K562 (cell line): ENCODE measurements around the gene KRTCAP2. TPM values are rescaled to one million over a fixed set of nuclear protein-coding genes. Genes with fewer than 3 reads are reported as not detected.

Experiments
- BRF1 ChIP-seq: IDR thresholded peaks from 3 replicates; pipeline ENCODE4 v1.6.1; 2011; ENCODE audit warnings: borderline replicate concordance, mild to moderate bottlenecking; ENCODE audit not compliant: insufficient read length; ENCODE audit errors: extremely low read depth
- EGR1 ChIP-seq: fragments of 450-650 bp; conservative IDR thresholded peaks from 2 replicates; pipeline ENCODE4 v1.6.1; 2017; ENCODE audit warnings: mild to moderate bottlenecking
- ELF1 ChIP-seq: fragments of 200-800 bp; sonication (Bioruptor generic); IDR thresholded peaks from 2 replicates; pipeline ENCODE4 v1.6.1; 2016; ENCODE audit warnings: missing genetic modification characterization, missing compliant biosample characterization
- HEY1 ChIP-seq: fragments of 250-450 bp; sonication (Bioruptor Pico); IDR thresholded peaks from 2 replicates; pipeline ENCODE4 v1.5.0; 2020; ENCODE audit warnings: mild to moderate bottlenecking, moderate library complexity, borderline replicate concordance
- HOXB6 ChIP-seq: fragments of 250-450 bp; sonication (Bioruptor Pico); IDR thresholded peaks from 2 replicates; pipeline ENCODE4 v1.5.1; 2022; ENCODE audit warnings: mild to moderate bottlenecking, borderline replicate concordance
- JUN ChIP-seq, 2 experiments: sonication (generic) in 1 of 2; formaldehyde crosslinking in 1 of 2; IDR thresholded peaks; 2 replicates each; pipeline versions ENCODE4 v1.6.1 to v1.8.0; 2012 to 2022; ENCODE audit warnings: borderline replicate concordance in 2 of 2, mild to moderate bottlenecking in 2 of 2, improper control_type of control experiment in 1 of 2, low read depth in 1 of 2, low read length in 1 of 2, missing genetic modification reagents in 1 of 2
- MYNN ChIP-seq, 2 experiments: sonication (generic); formaldehyde crosslinking in 1 of 2; IDR thresholded peaks; 2 replicates each; pipeline versions ENCODE4 v1.5.0 to v1.6.1; 2016 to 2020; ENCODE audit warnings: antibody characterized with exemption in 1 of 2, missing genetic modification reagents in 1 of 2
- NEUROD1 ChIP-seq: fragments of 150-350 bp; IDR thresholded peaks from 2 replicates; pipeline ENCODE4 v1.6.1; 2014; ENCODE audit warnings: borderline replicate concordance, low read length, low read depth; ENCODE audit not compliant: partially characterized antibody
- PTBP1 ChIP-seq: fragments of 200-400 bp; formaldehyde crosslinking; IDR thresholded peaks from 2 replicates; pipeline ENCODE4 v1.6.1; 2017; ENCODE audit warnings: low read depth, low read length
- SRSF7 ChIP-seq: fragments of 200-400 bp; formaldehyde crosslinking; optimal IDR thresholded peaks from 2 replicates; pipeline ENCODE3; 2017; ENCODE audit warnings: mild to moderate bottlenecking, low read depth, low read length
- TCF3 ChIP-seq: sonication (generic); formaldehyde crosslinking; IDR thresholded peaks from 2 replicates; pipeline ENCODE4 v1.4.0; 2020; ENCODE audit warnings: mild to moderate bottlenecking, missing genetic modification reagents
- ZNF165 ChIP-seq: fragments of 250-450 bp; sonication (Bioruptor Pico); IDR thresholded peaks from 2 replicates; pipeline ENCODE4 v1.4.0; 2020; ENCODE audit warnings: borderline replicate concordance
- ZNF444 ChIP-seq: fragments of 250-450 bp; sonication (Bioruptor Pico); IDR thresholded peaks from 2 replicates; pipeline ENCODE4 v1.4.0; 2020; ENCODE audit warnings: mild to moderate bottlenecking, moderate library complexity
- ZNF717 ChIP-seq: fragments of 250-450 bp; sonication (Bioruptor Pico); IDR thresholded peaks from 2 replicates; pipeline ENCODE4 v1.5.0; 2021
- ZNF76 ChIP-seq: fragments of 250-450 bp; sonication (Bioruptor Pico); IDR thresholded peaks from 2 replicates; pipeline ENCODE4 v1.4.0; 2020; ENCODE audit warnings: mild to moderate bottlenecking, moderate library complexity, borderline replicate concordance
- polyA plus RNA-seq, 8 experiments: library from polyadenylated mRNA; depleted of rRNA in 4 of 8; stranded (reverse) in 5 of 8; unstranded in 3 of 8; fragments of >200 nt; fragmentation: Nextera tagmentation in 2 of 8; fragmentation: Illumina TruSeq in 1 of 8; extraction: Ambion mirVana in 2 of 8; extraction: Trizol in 1 of 8; gene quantifications; 2 replicates each; pipeline versions ENCODE4 v1.2.1 to v1.2.3, GENCODE V29; 2011 to 2014; ENCODE audit warnings: inconsistent platforms in 1 of 8, missing spikeins in 1 of 8
- total RNA-seq, 7 experiments: library from RNA; depleted of rRNA in 6 of 7; stranded (reverse); fragments of >200 nt in 6 of 7; fragmentation: Illumina TruSeq in 2 of 7; extraction: Trizol in 2 of 7; gene quantifications; 2 replicates each; pipeline versions ENCODE4 v1.2.1 to v1.2.3, GENCODE V29; 2011 to 2021; ENCODE audit warnings: low replicate concordance in 1 of 7
- TF ChIP-seq, protein P1 (sequence below): fragments of 450-650 bp; formaldehyde crosslinking; IDR thresholded peaks from 2 replicates; pipeline ENCODE4 v1.4.0; 2022; ENCODE audit warnings: missing genetic modification characterization
- TF ChIP-seq, protein P2 (sequence below): sonication (generic); formaldehyde crosslinking; IDR thresholded peaks from 2 replicates; pipeline ENCODE4 v1.8.0; 2022; ENCODE audit warnings: mild to moderate bottlenecking, missing genetic modification reagents
- TF ChIP-seq, protein P3 (sequence below): fragments of 450-650 bp; IDR thresholded peaks from 2 replicates; pipeline ENCODE4 v1.6.1; 2017; ENCODE audit warnings: antibody characterized with exemption
- TF ChIP-seq, protein P4 (sequence below): fragments of 250-450 bp; sonication (Bioruptor Pico); IDR thresholded peaks from 2 replicates; pipeline ENCODE4 v1.8.0; 2021; ENCODE audit warnings: borderline replicate concordance, mild to moderate bottlenecking, moderate library complexity; ENCODE audit not compliant: poor library complexity, severe bottlenecking
- TF ChIP-seq, protein P5 (sequence below): fragments of 450-650 bp; IDR thresholded peaks from 2 replicates; pipeline ENCODE4 v1.6.1; 2017; ENCODE audit warnings: mild to moderate bottlenecking, moderate library complexity

The KRTCAP2 gene
- total and polyA plus RNA-seq, 9 of the 15 experiments (the other 6 are each of a cell fraction or from before 2014, with no cell fraction given), result 126 to 436 (median 244) TPM

DNA sequence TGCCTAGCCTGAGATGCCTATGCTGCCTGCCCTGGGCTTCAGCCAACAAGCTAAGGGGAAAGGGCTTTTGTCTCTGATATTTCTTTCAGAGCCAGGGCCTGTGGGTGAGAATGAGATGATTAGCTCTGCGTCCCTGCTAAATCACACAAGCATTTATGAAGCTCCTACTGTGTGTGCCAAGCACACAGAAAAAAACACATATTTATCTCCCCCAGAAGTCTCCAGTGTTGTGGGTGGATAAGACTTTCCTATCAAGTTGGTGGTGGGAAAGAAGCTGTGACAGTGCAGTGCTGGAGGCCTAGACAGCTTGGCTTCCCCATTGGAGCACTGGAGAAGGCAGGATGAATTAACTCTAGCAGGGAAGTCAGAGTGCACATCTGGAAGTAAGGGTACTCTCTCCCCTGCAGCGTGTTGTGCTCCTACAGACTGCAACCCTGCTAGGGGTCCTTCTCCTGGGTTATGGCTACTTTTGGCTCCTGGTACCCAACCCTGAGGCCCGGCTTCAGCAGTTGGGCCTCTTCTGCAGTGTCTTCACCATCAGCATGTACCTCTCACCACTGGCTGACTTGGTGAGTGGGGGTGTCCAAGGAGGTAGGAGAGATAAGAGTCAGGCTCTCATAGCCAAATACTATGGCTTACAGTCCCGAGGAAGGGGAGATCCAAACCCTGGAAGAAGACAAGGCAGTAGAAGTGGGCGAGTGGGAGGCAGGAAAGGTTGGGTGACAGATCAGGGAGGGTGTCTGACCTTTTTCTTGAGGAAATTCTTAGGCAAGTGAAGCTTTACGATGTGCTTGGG lies 35.8 kb downstream of the KRTCAP2 start (continued):
- TF ChIP-seq, protein P1, sequence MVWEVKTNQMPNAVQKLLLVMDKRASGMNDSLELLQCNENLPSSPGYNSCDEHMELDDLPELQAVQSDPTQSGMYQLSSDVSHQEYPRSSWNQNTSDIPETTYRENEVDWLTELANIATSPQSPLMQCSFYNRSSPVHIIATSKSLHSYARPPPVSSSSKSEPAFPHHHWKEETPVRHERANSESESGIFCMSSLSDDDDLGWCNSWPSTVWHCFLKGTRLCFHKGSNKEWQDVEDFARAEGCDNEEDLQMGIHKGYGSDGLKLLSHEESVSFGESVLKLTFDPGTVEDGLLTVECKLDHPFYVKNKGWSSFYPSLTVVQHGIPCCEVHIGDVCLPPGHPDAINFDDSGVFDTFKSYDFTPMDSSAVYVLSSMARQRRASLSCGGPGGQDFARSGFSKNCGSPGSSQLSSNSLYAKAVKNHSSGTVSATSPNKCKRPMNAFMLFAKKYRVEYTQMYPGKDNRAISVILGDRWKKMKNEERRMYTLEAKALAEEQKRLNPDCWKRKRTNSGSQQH (CRISPR knock-in tag), result 0 out of 2 replicates have a peak, but pooled peaks have one; percentile 21
- no peak for TF ChIP-seq ZNF444 (CRISPR knock-in tag)
- TF ChIP-seq ZNF165 (CRISPR knock-in tag), result no peak
- no peak for TF ChIP-seq ZNF76 (CRISPR knock-in tag)
- no peak for TF ChIP-seq BRF1
- TF ChIP-seq, protein P2, sequence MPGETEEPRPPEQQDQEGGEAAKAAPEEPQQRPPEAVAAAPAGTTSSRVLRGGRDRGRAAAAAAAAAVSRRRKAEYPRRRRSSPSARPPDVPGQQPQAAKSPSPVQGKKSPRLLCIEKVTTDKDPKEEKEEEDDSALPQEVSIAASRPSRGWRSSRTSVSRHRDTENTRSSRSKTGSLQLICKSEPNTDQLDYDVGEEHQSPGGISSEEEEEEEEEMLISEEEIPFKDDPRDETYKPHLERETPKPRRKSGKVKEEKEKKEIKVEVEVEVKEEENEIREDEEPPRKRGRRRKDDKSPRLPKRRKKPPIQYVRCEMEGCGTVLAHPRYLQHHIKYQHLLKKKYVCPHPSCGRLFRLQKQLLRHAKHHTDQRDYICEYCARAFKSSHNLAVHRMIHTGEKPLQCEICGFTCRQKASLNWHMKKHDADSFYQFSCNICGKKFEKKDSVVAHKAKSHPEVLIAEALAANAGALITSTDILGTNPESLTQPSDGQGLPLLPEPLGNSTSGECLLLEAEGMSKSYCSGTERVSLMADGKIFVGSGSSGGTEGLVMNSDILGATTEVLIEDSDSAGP (CRISPR knock-in tag), result no peak
- TF ChIP-seq NEUROD1, result peak; percentile 30
- TF ChIP-seq ELF1 (tag), result no peak
- TF ChIP-seq, protein P3, sequence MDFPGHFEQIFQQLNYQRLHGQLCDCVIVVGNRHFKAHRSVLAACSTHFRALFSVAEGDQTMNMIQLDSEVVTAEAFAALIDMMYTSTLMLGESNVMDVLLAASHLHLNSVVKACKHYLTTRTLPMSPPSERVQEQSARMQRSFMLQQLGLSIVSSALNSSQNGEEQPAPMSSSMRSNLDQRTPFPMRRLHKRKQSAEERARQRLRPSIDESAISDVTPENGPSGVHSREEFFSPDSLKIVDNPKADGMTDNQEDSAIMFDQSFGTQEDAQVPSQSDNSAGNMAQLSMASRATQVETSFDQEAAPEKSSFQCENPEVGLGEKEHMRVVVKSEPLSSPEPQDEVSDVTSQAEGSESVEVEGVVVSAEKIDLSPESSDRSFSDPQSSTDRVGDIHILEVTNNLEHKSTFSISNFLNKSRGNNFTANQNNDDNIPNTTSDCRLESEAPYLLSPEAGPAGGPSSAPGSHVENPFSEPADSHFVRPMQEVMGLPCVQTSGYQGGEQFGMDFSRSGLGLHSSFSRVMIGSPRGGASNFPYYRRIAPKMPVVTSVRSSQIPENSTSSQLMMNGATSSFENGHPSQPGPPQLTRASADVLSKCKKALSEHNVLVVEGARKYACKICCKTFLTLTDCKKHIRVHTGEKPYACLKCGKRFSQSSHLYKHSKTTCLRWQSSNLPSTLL, result no peak
- no peak for TF ChIP-seq SRSF7
- peak; percentile 57; the same call in 1 of the 2 replicates for TF ChIP-seq MYNN (IDR thresholded peaks at IDR 0.05)
- no peak for TF ChIP-seq MYNN (CRISPR knock-in tag; IDR thresholded peaks at IDR 0.05)
- peak; percentile 68 for TF ChIP-seq EGR1
- no peak for TF ChIP-seq ZNF717 (CRISPR knock-in tag)
- TF ChIP-seq JUN (IDR thresholded peaks at IDR 0.05; ENCODE audit: borderline replicate concordance, low read depth, low read length), result peak; percentile 27; the same call in 1 of the 2 replicates
- no peak for TF ChIP-seq JUN (CRISPR knock-in tag; IDR thresholded peaks at IDR 0.05; ENCODE audit: borderline replicate concordance)
- TF ChIP-seq, protein P4, sequence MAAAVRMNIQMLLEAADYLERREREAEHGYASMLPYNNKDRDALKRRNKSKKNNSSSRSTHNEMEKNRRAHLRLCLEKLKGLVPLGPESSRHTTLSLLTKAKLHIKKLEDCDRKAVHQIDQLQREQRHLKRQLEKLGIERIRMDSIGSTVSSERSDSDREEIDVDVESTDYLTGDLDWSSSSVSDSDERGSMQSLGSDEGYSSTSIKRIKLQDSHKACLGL (CRISPR knock-in tag), result no peak
- TF ChIP-seq PTBP1, result no peak
- TF ChIP-seq HEY1 (CRISPR knock-in tag), result no peak
- TF ChIP-seq HOXB6, result no peak
- TF ChIP-seq TCF3, result peak; percentile 83
- TF ChIP-seq, protein P5, sequence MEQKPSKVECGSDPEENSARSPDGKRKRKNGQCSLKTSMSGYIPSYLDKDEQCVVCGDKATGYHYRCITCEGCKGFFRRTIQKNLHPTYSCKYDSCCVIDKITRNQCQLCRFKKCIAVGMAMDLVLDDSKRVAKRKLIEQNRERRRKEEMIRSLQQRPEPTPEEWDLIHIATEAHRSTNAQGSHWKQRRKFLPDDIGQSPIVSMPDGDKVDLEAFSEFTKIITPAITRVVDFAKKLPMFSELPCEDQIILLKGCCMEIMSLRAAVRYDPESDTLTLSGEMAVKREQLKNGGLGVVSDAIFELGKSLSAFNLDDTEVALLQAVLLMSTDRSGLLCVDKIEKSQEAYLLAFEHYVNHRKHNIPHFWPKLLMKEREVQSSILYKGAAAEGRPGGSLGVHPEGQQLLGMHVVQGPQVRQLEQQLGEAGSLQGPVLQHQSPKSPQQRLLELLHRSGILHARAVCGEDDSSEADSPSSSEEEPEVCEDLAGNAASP, result no peak
